ENCODE data around the gene DDR1. TPM values are rescaled to one million over a fixed set of nuclear protein-coding genes. Genes with fewer than 3 reads are reported as not detected.
"Not testable (repeated sequence)": the region's sequence is repeated elsewhere in the genome, so short reads cannot be mapped to it uniquely, and the experiment has no call there.

The DDR1 gene
- total RNA-seq, 6 experiments from 2014 or later, result 3.2 to 9.9 (median 5.0) TPM

DNA sequence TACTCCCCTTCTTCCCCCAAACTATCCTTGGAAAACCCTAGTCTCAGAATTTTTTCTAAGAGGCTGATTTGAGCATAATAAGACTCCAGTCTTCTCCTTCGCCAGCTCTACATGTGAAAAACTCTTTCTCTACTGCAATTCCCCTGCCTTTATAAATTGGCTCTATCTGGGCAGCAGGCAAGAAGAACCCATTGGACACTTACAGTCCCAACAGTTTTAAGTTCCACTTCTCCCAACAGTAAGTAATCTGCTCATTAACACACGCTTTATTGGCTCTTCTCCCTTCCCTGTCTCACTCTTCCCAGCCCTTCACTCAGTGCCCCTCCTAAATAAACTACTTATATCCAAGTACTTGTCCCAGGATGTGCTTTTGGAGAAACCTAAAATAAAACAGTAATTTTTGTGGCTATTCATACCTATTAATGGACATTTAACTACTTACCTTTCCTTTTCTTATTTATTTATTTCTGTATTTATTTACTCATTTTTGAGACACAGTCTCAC lies 11.1 kb upstream of the DDR1 start:
- 100% methylated on average over 2 of the region's 2 CpGs for WGBS (ENCODE audit: insufficient coverage, low coverage, low lambda C conversion rate, missing lambda C conversion rate)
- Histone ChIP-seq H3K27me3 (no peaks in the 10 kb centered on the region), H3K4me3 (no peak overlapping the region), H3K27ac (no peak overlapping the region), H3K4me1 (peaks cover 0 to 3% (median 0%) of the 10 kb centered on the region in 4 donors), H3K9me3 (no peaks in the 10 kb centered on the region), H3K36me3 (no peaks in the 10 kb centered on the region)
- DNase-seq (no peak), ATAC-seq (no peak)
- intact Hi-C loops (cut with DNase I), result no loop called here
- TF ChIP-seq, protein P1, sequence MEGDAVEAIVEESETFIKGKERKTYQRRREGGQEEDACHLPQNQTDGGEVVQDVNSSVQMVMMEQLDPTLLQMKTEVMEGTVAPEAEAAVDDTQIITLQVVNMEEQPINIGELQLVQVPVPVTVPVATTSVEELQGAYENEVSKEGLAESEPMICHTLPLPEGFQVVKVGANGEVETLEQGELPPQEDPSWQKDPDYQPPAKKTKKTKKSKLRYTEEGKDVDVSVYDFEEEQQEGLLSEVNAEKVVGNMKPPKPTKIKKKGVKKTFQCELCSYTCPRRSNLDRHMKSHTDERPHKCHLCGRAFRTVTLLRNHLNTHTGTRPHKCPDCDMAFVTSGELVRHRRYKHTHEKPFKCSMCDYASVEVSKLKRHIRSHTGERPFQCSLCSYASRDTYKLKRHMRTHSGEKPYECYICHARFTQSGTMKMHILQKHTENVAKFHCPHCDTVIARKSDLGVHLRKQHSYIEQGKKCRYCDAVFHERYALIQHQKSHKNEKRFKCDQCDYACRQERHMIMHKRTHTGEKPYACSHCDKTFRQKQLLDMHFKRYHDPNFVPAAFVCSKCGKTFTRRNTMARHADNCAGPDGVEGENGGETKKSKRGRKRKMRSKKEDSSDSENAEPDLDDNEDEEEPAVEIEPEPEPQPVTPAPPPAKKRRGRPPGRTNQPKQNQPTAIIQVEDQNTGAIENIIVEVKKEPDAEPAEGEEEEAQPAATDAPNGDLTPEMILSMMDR (IDR thresholded peaks at IDR 0.05), result no peak
- no peak for TF ChIP-seq POLR2A (IDR thresholded peaks at IDR 0.05)

DNA sequence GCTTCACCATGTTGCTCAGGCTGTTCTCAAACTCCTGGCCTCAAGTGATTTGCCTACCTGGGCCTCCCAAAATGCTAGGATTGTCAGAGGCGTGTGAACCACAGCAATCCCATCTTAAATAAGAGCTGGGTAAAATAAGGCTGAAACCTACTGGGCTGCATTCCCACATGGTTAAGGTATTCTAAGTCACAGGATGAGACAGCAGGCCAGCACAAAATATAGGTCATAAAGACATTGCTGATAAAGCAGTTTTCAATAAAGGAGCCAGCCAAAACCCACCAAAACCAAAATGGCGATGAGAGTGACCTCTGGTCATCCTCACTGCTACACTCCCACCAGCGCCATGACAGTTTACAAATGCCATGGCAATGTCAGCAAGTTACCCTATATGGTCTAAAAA lies 10.5 kb upstream of the DDR1 start:
- intact Hi-C loops (cut with DNase I); H3K36me3 ChIP-seq; DNase-seq; H3K9me3 ChIP-seq; H3K27ac ChIP-seq; H3K27me3 ChIP-seq; H3K4me3 ChIP-seq; H3K4me1 ChIP-seq; ATAC-seq: not testable (repeated sequence)
- WGBS (ENCODE audit: insufficient coverage, low coverage, low lambda C conversion rate, missing lambda C conversion rate), result 95% methylated on average over 2 of the region's 3 CpGs

DNA sequence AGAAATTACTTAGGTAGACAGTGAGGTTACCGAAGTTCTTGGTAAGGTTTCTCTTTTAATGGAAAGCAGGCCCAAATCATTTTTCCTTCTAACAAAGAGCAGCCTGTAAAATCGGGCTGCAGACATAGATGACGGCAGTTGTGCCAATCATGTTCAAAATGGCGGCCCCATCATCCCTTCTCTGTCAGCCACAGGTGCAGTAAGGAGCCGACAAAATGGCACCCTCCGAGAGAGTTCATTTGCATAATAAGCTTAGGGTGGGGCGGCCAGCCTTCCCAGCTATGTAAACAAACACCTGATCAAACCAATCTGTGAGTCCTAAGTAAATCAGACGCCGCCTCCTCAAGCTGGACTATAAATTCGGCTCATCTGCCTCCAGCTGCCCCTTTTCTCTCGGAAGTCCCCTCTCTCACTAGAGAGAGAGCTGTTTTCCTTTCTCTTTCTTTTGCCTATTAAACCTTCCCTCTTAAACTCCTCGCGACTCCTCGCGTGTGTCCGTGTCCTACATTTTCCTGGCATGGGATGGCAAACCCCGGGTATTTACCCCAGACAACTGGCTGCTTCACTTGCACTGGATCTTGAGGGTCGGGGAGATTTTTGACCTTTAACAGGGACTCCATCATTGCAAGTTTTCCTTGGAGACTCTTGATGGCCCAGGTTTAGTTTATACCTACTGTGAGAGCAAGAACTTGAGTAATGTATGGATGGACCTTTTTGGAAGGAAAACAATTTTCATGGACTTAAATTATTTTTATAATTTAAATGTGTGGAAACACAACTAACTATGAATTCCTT lies 8.9 kb upstream of the DDR1 start:
- ATAC-seq (no peak), DNase-seq (no peak)
- Histone ChIP-seq H3K4me3 (no peak overlapping the region), H3K9me3 (no peaks in the 10 kb centered on the region), H3K27me3 (no peaks in the 10 kb centered on the region), H3K36me3 (no peaks in the 10 kb centered on the region), H3K27ac (no peak overlapping the region), H3K4me1 (peaks cover 0 to 3% (median 0%) of the 10 kb centered on the region in 4 donors)
- WGBS (ENCODE audit: insufficient coverage, low coverage, low lambda C conversion rate, missing lambda C conversion rate), result 87% methylated on average over 17 of the region's 18 CpGs
- TF ChIP-seq POLR2A (IDR thresholded peaks at IDR 0.05), result no peak
- TF ChIP-seq, protein P1 (IDR thresholded peaks at IDR 0.05), result no peak
- intact Hi-C loops (cut with DNase I), result loop anchor here in 1 of 2 donors (5.0 kb wide), 1 partner anchor 43 kb away; no protein-coding TSS in a partner anchor

DNA sequence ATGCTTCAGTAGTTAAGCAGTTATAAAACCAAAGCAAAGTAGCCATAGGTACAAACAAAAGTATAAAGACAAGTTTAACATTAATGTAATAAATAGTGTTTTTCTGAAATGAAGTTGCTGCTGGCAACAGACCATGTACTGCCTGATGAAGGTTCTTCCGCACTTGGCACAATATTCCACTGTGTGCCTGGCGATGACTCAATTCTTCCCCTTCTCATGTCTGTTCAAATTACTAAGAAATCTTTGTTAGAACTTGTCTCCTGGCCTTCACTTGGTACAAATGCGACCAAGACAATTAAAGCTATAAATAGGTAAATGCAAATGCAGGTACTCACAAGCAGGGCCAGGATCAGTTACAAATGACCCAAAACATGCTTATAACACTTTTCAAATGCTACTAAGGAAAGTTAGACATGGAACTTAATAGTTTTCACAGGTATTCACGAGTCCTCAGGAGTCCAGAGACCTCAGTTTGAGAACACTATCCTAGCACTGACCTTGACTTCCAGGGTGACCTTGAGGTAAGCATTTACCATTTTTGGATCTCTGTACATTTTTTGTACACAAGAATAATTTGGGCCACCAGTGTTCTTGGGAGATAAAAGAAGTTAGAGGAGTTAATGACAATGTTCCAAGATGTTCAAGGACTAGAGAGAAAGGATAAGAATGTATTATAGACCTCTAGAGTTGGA lies 8.1 kb upstream of the DDR1 start:
- 59% methylated on average over 3 of the region's 4 CpGs for WGBS (ENCODE audit: insufficient coverage, low coverage, low lambda C conversion rate, missing lambda C conversion rate)
- no peak for DNase-seq

More for the DNA sequence above, 8.1 kb upstream of the DDR1 start:
- H3K4me1 ChIP-seq, result peaks cover 0 to 3% (median 0%) of the 10 kb centered on the region in 4 donors
- TF ChIP-seq, protein P1 (IDR thresholded peaks at IDR 0.05), result no peak
- TF ChIP-seq POLR2A (IDR thresholded peaks at IDR 0.05), result no peak
- intact Hi-C loops (cut with DNase I), result loop anchor here in 1 of 2 donors (5.0 kb wide), 1 partner anchor 44 kb away; no protein-coding TSS in a partner anchor
- no peaks in the 10 kb centered on the region for H3K36me3 ChIP-seq
- no peak overlapping the region for H3K4me3 ChIP-seq
- ATAC-seq, result no peak
- H3K27ac ChIP-seq, result no peak overlapping the region
- no peaks in the 10 kb centered on the region for H3K9me3 ChIP-seq
- H3K27me3 ChIP-seq, result no peaks in the 10 kb centered on the region
